Measurements from ENCODE around the gene GMIP.

DNA sequence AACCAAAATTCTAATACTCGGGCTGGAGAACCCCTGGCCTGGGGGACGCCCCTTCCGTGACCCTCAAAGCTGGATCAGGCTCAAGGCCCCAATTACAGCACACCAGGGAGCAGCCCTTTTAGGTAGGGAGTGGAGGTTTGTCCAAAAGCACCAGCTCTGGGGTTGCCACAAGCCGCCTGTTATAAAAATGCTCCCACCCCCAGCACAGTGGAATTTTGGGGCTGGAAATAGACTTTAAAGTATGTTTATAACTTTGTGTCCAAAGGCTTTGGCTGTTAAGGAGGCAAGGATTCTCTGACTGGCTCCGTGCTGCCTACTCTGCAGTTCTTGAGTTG is 564 bp upstream of the GMIP start:
- peak in 3 of 7 experiments; percentile 1 to 60 (median 34) for TF ChIP-seq CTCF (IDR thresholded peaks at IDR 0.05)
- TF ChIP-seq POLR2A (IDR thresholded peaks at IDR 0.05), result no peak
